Kidney epithelial cell (primary cell): ENCODE data around the gene C1QB. TPM values are rescaled to one million over a fixed set of nuclear protein-coding genes. Genes with fewer than 3 reads are reported as not detected.
A peak's percentile ranks its signal among the peaks of the same experiment; 100 is the strongest.

ENCODE experiments used
- DNase-seq: peaks from one replicate; pipeline ENCODE4 v3.0.0-alpha.2; 2010; ENCODE audit warnings: low read depth
- H3K27me3 ChIP-seq: 2 replicates; pipeline ENCODE4 v1.6.0; 2011; ENCODE audit warnings: low read length; ENCODE audit not compliant: control insufficient read depth, insufficient read depth
- H3K36me3 ChIP-seq: 2 replicates; pipeline ENCODE4 v1.5.1; 2011; ENCODE audit warnings: low read length; ENCODE audit not compliant: control insufficient read depth, insufficient read depth
- H3K4me3 ChIP-seq: 2 replicates; pipeline ENCODE4 v1.5.1; 2011; ENCODE audit warnings: low read depth, mild to moderate bottlenecking, control low read depth, low read length
- CTCF ChIP-seq: IDR thresholded peaks from 2 replicates; pipeline ENCODE4 v1.5.1; 2011; ENCODE audit warnings: mild to moderate bottlenecking, moderate library complexity, low read length, control low read depth, inconsistent platforms; ENCODE audit not compliant: insufficient read depth, poor library complexity, severe bottlenecking
- total RNA-seq: library from RNA; depleted of rRNA; stranded (reverse); fragments of >200 nt; gene quantifications from 2 replicates; pipeline ENCODE4 v1.2.3, GENCODE V29; 2015

C1QB gene
- total RNA-seq, 1 donor from 2014 or later, result 2.8 TPM

DNA sequence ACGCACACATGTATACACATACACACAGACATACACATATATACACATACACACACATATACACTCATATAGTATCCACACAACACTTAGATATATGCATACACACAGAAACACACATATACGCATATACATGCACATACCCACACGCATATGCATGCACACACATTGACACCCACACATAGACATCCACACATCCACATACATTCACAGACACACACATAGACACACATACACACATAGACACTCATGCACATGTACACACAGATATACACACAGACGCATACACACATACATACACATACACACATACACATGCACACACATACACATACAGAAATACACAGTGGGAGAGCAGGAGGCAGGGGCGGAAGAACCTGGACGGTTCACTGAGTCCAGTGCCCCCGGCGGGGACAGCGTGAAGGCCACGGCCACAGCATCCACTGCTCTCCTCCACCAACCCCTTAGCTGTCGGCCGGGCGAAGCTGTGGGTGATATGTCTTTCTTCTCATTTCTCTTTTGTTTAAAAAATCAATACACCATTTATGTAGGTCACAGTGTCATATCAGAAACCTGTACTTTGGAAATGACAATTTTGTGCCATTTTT, 2.8 kb upstream of the C1QB start:
- DNase-seq, result no peak
- H3K4me3 ChIP-seq, result no peak overlapping the region
- TF ChIP-seq CTCF, result no peak
- peaks cover 34% of the 10 kb centered on the region for H3K27me3 ChIP-seq
- H3K36me3 ChIP-seq, result no peaks in the 10 kb centered on the region

- DNase-seq, result no peak
- Histone ChIP-seq H3K4me3 (no peak overlapping the region), H3K36me3 (no peaks in the 10 kb centered on the region), H3K27me3 (peaks cover 51% of the 10 kb centered on the region)
- no peak for TF ChIP-seq CTCF
Observed at GRCh38 chr1:22651941-22652856, 837 bp upstream of the C1QB start.

- TF ChIP-seq CTCF, result peak; percentile 8
- Histone ChIP-seq H3K36me3 (no peaks in the 10 kb centered on the region), H3K27me3 (peaks cover 49% of the 10 kb centered on the region), H3K4me3 (no peak overlapping the region)
- DNase-seq, result no peak
Observed at GRCh38 chr1:22654692-22655091, 1.7 kb downstream of the C1QB start.

GRCh38 chr1:22658385-22659163, 5.5 kb downstream of the C1QB start:
- H3K36me3 ChIP-seq, result no peaks in the 10 kb centered on the region
- peak; percentile 29 for TF ChIP-seq CTCF
- peaks cover 36% of the 10 kb centered on the region for H3K27me3 ChIP-seq
- DNase-seq, result no peak
- H3K4me3 ChIP-seq, result no peak overlapping the region

DNA sequence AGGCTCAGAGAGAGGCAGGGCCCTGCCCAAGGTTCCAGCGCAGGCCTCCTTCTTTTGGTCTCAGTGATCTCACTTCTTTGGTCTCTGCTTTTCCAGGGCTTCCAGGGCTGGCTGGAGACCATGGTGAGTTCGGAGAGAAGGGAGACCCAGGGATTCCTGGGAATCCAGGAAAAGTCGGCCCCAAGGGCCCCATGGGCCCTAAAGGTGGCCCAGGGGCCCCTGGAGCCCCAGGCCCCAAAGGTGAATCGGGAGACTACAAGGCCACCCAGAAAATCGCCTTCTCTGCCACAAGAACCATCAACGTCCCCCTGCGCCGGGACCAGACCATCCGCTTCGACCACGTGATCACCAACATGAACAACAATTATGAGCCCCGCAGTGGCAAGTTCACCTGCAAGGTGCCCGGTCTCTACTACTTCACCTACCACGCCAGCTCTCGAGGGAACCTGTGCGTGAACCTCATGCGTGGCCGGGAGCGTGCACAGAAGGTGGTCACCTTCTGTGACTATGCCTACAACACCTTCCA, 7.7 kb downstream of the C1QB start:
- no peak for TF ChIP-seq CTCF
- H3K4me3 ChIP-seq, result no peak overlapping the region
- H3K36me3 ChIP-seq, result no peaks in the 10 kb centered on the region
- H3K27me3 ChIP-seq, result peaks cover 22% of the 10 kb centered on the region
- DNase-seq, result no peak
